Gastrocnemius medialis (tissue), 4 donors: ENCODE measurements around the gene TMEM17.

Experiments used
- POLR2A ChIP-seq, 2 donors: fragments of 450-650 bp; IDR thresholded peaks; one replicate each; pipeline ENCODE4 v1.6.1; 2017; ENCODE audit warnings: antibody characterized with exemption in 2 of 2, mild to moderate bottlenecking in 2 of 2, moderate library complexity in 2 of 2
- TF ChIP-seq, protein P1 (sequence below), 5 experiments: fragments of 450-650 bp in 3 of 5; fragments of 200-600 bp in 2 of 5; sonication (generic) in 2 of 5; IDR thresholded peaks in 4 of 5; conservative IDR thresholded peaks in 1 of 5; 1 replicate in 4 of 5; 2 replicates in 1 of 5; pipeline ENCODE4 v1.5.1; 2016 to 2019; ENCODE audit warnings: antibody characterized with exemption in 5 of 5, mild to moderate bottlenecking in 3 of 5, moderate library complexity in 3 of 5

DNA sequence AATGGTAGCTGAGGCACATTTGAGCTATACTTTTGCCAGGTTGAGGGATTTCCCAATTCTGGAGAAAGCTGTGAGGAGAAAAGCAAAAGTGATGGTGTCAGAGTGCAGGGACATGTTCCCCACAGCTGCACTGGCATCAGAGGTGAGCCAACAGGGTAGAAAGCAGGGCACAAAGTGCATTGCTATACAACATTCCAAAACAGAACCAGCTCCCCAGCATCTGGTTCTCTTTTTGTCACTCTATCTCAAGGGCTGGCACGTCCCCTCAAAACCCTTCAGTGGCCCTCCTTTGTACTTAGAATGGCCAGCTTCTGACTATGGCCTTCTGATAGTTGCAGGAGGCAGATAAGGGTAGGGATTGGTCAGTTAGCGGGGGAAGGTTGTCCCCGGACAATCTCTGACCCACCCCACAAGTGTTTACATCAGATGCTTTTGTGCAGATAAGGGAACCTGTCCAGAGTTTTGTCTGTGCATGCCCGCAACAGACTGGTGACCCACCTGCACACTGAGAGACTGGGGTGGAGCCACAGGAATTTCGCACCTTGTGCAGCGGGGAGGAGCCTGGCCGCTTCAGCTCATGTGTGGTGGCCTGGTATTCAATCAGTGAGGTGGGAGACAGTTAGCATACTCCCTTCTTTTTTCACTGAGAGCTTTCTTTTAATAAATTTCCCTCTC lies 31.0 kb upstream of the TMEM17 start:
- TF ChIP-seq, protein P1, sequence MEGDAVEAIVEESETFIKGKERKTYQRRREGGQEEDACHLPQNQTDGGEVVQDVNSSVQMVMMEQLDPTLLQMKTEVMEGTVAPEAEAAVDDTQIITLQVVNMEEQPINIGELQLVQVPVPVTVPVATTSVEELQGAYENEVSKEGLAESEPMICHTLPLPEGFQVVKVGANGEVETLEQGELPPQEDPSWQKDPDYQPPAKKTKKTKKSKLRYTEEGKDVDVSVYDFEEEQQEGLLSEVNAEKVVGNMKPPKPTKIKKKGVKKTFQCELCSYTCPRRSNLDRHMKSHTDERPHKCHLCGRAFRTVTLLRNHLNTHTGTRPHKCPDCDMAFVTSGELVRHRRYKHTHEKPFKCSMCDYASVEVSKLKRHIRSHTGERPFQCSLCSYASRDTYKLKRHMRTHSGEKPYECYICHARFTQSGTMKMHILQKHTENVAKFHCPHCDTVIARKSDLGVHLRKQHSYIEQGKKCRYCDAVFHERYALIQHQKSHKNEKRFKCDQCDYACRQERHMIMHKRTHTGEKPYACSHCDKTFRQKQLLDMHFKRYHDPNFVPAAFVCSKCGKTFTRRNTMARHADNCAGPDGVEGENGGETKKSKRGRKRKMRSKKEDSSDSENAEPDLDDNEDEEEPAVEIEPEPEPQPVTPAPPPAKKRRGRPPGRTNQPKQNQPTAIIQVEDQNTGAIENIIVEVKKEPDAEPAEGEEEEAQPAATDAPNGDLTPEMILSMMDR (IDR thresholded peaks at IDR 0.05 in 4 of 5, conservative IDR thresholded peaks at IDR 0.05 in 1 of 5): no peak
- TF ChIP-seq POLR2A (IDR thresholded peaks at IDR 0.05): no peak
